Testis (tissue), 2 donors: ENCODE results near the gene IRAK4.

Experiments
- POLR2A ChIP-seq: fragments of 450-650 bp; IDR thresholded peaks from one replicate; pipeline ENCODE4 v1.6.1; 2017; ENCODE audit warnings: antibody characterized with exemption, mild to moderate bottlenecking, moderate library complexity
- TF ChIP-seq, protein P1 (sequence below), 3 experiments: fragments of 450-650 bp in 2 of 3; fragments of 200-600 bp in 1 of 3; sonication (generic) in 1 of 3; IDR thresholded peaks; one replicate each; pipeline ENCODE4 v1.5.1; 2016 to 2019; ENCODE audit warnings: antibody characterized with exemption in 3 of 3, mild to moderate bottlenecking in 2 of 3, moderate library complexity in 1 of 3

DNA sequence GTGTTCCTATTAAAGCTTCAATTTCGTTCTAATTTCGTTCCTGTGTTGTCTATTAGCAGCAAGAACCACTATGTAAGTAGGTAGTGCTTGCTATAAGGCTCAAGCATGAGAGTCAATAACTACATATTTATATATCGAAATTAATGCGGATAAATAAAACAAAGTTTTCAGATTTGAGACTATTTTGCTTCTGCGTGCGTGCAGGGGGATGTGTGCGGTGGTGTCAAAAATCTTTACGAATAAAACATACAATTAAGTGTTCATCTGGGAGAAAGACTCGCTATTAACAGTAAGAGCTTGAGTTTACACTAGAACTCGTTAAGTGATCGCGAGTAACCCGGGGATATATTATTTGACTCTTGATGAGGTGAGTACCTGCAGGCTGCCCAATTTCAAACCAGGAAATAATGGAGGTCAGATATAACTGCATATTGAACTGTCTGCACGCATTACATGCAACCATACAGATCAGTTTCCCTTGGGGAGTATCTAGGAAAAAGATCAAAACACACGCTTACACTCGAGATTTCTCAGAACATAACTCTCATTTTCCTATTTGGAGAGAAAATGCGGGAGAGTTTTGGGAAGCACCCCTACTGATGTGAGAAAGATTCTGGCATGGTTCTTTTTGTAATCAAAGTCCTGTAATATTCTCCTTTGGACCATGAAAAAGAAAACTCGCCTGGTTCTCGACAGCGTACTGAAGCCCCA, 46.6 kb downstream of the IRAK4 start:
- TF ChIP-seq, protein P1, sequence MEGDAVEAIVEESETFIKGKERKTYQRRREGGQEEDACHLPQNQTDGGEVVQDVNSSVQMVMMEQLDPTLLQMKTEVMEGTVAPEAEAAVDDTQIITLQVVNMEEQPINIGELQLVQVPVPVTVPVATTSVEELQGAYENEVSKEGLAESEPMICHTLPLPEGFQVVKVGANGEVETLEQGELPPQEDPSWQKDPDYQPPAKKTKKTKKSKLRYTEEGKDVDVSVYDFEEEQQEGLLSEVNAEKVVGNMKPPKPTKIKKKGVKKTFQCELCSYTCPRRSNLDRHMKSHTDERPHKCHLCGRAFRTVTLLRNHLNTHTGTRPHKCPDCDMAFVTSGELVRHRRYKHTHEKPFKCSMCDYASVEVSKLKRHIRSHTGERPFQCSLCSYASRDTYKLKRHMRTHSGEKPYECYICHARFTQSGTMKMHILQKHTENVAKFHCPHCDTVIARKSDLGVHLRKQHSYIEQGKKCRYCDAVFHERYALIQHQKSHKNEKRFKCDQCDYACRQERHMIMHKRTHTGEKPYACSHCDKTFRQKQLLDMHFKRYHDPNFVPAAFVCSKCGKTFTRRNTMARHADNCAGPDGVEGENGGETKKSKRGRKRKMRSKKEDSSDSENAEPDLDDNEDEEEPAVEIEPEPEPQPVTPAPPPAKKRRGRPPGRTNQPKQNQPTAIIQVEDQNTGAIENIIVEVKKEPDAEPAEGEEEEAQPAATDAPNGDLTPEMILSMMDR (IDR thresholded peaks at IDR 0.05) = no peak
- TF ChIP-seq POLR2A = no peak
